Astrocyte (in vitro differentiated cells and primary cell): ENCODE measurements around the gene S100A12. TPM values are rescaled to one million over a fixed set of nuclear protein-coding genes. Genes with fewer than 3 reads are reported as not detected.

ENCODE experiments used
- DNase-seq: peaks from one replicate; pipeline ENCODE4 v3.0.0-alpha.2; 2010; ENCODE audit warnings: low read depth
- FAIRE-seq: peaks from 2 replicates; lab custom pipeline; 2011; peaks lifted over from hg19 to GRCh38; lab: Jason Lieb, UNC
- H2AFZ ChIP-seq: 2 replicates; pipeline ENCODE4 v1.6.0; 2012; ENCODE audit warnings: low read depth, low read length, inconsistent platforms
- H3K27ac ChIP-seq: 2 replicates; pipeline ENCODE4 v1.5.1; 2011; ENCODE audit warnings: low read depth, low read length, inconsistent platforms
- H3K27me3 ChIP-seq: 2 replicates; pipeline ENCODE4 v1.6.0; 2011; ENCODE audit warnings: low read length, inconsistent platforms; ENCODE audit not compliant: insufficient read depth
- H3K36me3 ChIP-seq: 2 replicates; pipeline ENCODE4 v1.5.1; 2011; ENCODE audit warnings: low read length, inconsistent platforms; ENCODE audit not compliant: insufficient read depth
- H3K4me1 ChIP-seq: 2 replicates; pipeline ENCODE4 v1.5.1; 2011; ENCODE audit warnings: low read length, inconsistent platforms; ENCODE audit not compliant: insufficient read depth
- H3K4me2 ChIP-seq: 2 replicates; pipeline ENCODE4 v1.6.0; 2012; ENCODE audit warnings: low read length, inconsistent platforms
- H3K4me3 ChIP-seq: 2 replicates; pipeline ENCODE4 v1.5.1; 2011; ENCODE audit warnings: low read depth, mild to moderate bottlenecking, low read length, inconsistent platforms; ENCODE audit not compliant: insufficient read depth
- H3K79me2 ChIP-seq: 2 replicates; pipeline ENCODE4 v1.6.0; 2012; ENCODE audit warnings: mild to moderate bottlenecking, low read length, inconsistent platforms; ENCODE audit not compliant: insufficient read depth
- H3K9ac ChIP-seq: 2 replicates; pipeline ENCODE4 v1.6.0; 2012; ENCODE audit warnings: mild to moderate bottlenecking, low read length, inconsistent platforms
- H3K9me3 ChIP-seq: 2 replicates; pipeline ENCODE4 v1.5.1; 2012; ENCODE audit warnings: low read depth, mild to moderate bottlenecking, low read length, inconsistent platforms; ENCODE audit not compliant: insufficient read depth
- H4K20me1 ChIP-seq: 2 replicates; pipeline ENCODE4 v1.6.0; 2012; ENCODE audit warnings: low read length, inconsistent platforms; ENCODE audit not compliant: insufficient read depth
- H3K27ac Mint-ChIP-seq: one replicate; pipeline ENCODE4 v1.8.0; 2021; ENCODE audit warnings: mild to moderate bottlenecking, mixed read lengths; ENCODE audit not compliant: unreplicated experiment
- H3K27me3 Mint-ChIP-seq: one replicate; pipeline ENCODE4 v1.8.0; 2021; ENCODE audit warnings: low read depth, mixed read lengths; ENCODE audit not compliant: unreplicated experiment
- H3K36me3 Mint-ChIP-seq: one replicate; pipeline ENCODE4 v1.8.0; 2021; ENCODE audit warnings: low read depth, mixed read lengths; ENCODE audit not compliant: unreplicated experiment
- H3K4me1 Mint-ChIP-seq: one replicate; pipeline ENCODE4 v1.8.0; 2021; ENCODE audit warnings: low read depth, mixed read lengths; ENCODE audit not compliant: unreplicated experiment
- H3K4me3 Mint-ChIP-seq: one replicate; pipeline ENCODE4 v1.8.0; 2021; ENCODE audit warnings: mild to moderate bottlenecking, moderate library complexity, mixed read lengths; ENCODE audit not compliant: unreplicated experiment
- H3K9me3 Mint-ChIP-seq: one replicate; pipeline ENCODE4 v1.8.0; 2021; ENCODE audit warnings: mild to moderate bottlenecking, mixed read lengths; ENCODE audit not compliant: unreplicated experiment
- CTCF ChIP-seq: IDR thresholded peaks from 2 replicates; pipeline ENCODE4 v1.5.1; 2011; ENCODE audit warnings: low read depth, mild to moderate bottlenecking, inconsistent platforms, low read length, moderate library complexity; ENCODE audit not compliant: insufficient read depth
- EZH2 ChIP-seq: IDR thresholded peaks from 2 replicates; pipeline ENCODE4 v1.6.1; 2012; ENCODE audit warnings: mild to moderate bottlenecking, low read length, inconsistent platforms; ENCODE audit not compliant: insufficient read depth
- total RNA-seq: library from RNA; stranded (reverse); gene quantifications from 2 replicates; pipeline ENCODE4 v1.2.1, GENCODE V29; 2021

The S100A12 gene
- total RNA-seq, 1 donor from 2014 or later: not detected

- TF ChIP-seq CTCF (no peak), EZH2 (no peak)
- Mint-ChIP-seq H3K27ac (no peak overlapping the region), H3K9me3 (no peaks in the 10 kb centered on the region), H3K4me3 (no peak overlapping the region), H3K27me3 (peaks cover 38% of the 10 kb centered on the region), H3K36me3 (no peaks in the 10 kb centered on the region), H3K4me1 (no peaks in the 10 kb centered on the region)
- peaks cover 7% of the 10 kb centered on the region for H3K27me3 ChIP-seq
- FAIRE-seq (no peak), DNase-seq (no peak)
- no peak overlapping the region for H3K27ac ChIP-seq
- H3K9me3 ChIP-seq: no peaks in the 10 kb centered on the region
- no peak overlapping the region for H3K9ac ChIP-seq
- H3K4me2 ChIP-seq: no peak overlapping the region
- no peak overlapping the region for H3K4me3 ChIP-seq
- no peaks in the 10 kb centered on the region for H4K20me1 ChIP-seq
- no peaks in the 10 kb centered on the region for H3K36me3 ChIP-seq
- H3K4me1 ChIP-seq: no peaks in the 10 kb centered on the region
- H2AFZ ChIP-seq: no peak overlapping the region
- no peaks in the 10 kb centered on the region for H3K79me2 ChIP-seq
Observed at GRCh38 chr1:153350321-153350957, 25.0 kb downstream of the S100A12 start.

- H3K4me1 ChIP-seq: no peaks in the 10 kb centered on the region
- H3K36me3 ChIP-seq: no peaks in the 10 kb centered on the region
- H4K20me1 ChIP-seq: no peaks in the 10 kb centered on the region
- no peak overlapping the region for H3K4me3 ChIP-seq
- no peak overlapping the region for H3K27ac ChIP-seq
- no peaks in the 10 kb centered on the region for H3K9me3 ChIP-seq
- H3K9ac ChIP-seq: no peak overlapping the region
- H2AFZ ChIP-seq: no peak overlapping the region
- DNase-seq: no peak
- H3K27me3 ChIP-seq: peaks cover 7% of the 10 kb centered on the region
- Mint-ChIP-seq H3K4me3 (no peak overlapping the region), H3K36me3 (no peaks in the 10 kb centered on the region), H3K4me1 (no peaks in the 10 kb centered on the region), H3K9me3 (no peaks in the 10 kb centered on the region), H3K27ac (no peak overlapping the region), H3K27me3 (peaks cover 43% of the 10 kb centered on the region)
- no peak overlapping the region for H3K4me2 ChIP-seq
- no peak for FAIRE-seq
- TF ChIP-seq EZH2: no peak
- TF ChIP-seq CTCF: no peak
- no peaks in the 10 kb centered on the region for H3K79me2 ChIP-seq
Observed at GRCh38 chr1:153349363-153350320, 25.8 kb downstream of the S100A12 start.
